Mesendoderm (in vitro differentiated cells): Measurements from ENCODE around the gene MAN1B1.

Source experiments
- DNase-seq: peaks from one replicate; pipeline ENCODE4 v3.0.0; 2013
- H2AK5ac ChIP-seq: 2 replicates; pipeline ENCODE4 v1.6.1; 2013; ENCODE audit warnings: low read length, inconsistent platforms
- H2BK120ac ChIP-seq: 2 replicates; pipeline ENCODE4 v1.6.1; 2013; ENCODE audit warnings: low read depth, mild to moderate bottlenecking, low read length, moderate library complexity, mixed read lengths
- H2BK15ac ChIP-seq: replicated peaks from 2 replicates; pipeline ENCODE4 v1.6.1; 2013; ENCODE audit warnings: low read depth, mild to moderate bottlenecking, moderate library complexity
- H2BK5ac ChIP-seq: 2 replicates; pipeline ENCODE4 v1.6.1; 2013; ENCODE audit warnings: low read length, inconsistent platforms
- H3K18ac ChIP-seq: 2 replicates; pipeline ENCODE4 v1.6.1; 2013; ENCODE audit warnings: mild to moderate bottlenecking, low read length, mixed read lengths
- H3K23ac ChIP-seq: one replicate; pipeline ENCODE4 v1.6.1; 2013; ENCODE audit warnings: low read length
- H3K27ac ChIP-seq: 2 replicates; pipeline ENCODE4 v1.5.1; 2013; ENCODE audit warnings: low read depth, mild to moderate bottlenecking, inconsistent platforms, low read length, moderate library complexity
- H3K27me3 ChIP-seq: 2 replicates; pipeline ENCODE4 v1.6.1; 2013; ENCODE audit warnings: low read length, control low read depth, mild to moderate bottlenecking, inconsistent platforms; ENCODE audit not compliant: insufficient read depth, poor library complexity
- H3K36me3 ChIP-seq: 2 replicates; pipeline ENCODE4 v1.6.1; 2013; ENCODE audit warnings: low read length, inconsistent platforms; ENCODE audit not compliant: control insufficient read depth, insufficient read depth
- H3K4ac ChIP-seq: one replicate; pipeline ENCODE4 v1.6.1; 2013; ENCODE audit warnings: low read depth, mild to moderate bottlenecking, low read length, moderate library complexity
- H3K4me1 ChIP-seq: 2 replicates; pipeline ENCODE4 v1.6.1; 2013; ENCODE audit warnings: low read depth, low read length, inconsistent platforms; ENCODE audit not compliant: control insufficient read depth
- H3K4me2 ChIP-seq: 2 replicates; pipeline ENCODE4 v1.6.1; 2013; ENCODE audit warnings: low read length
- H3K4me3 ChIP-seq: 2 replicates; pipeline ENCODE4 v1.5.1; 2013; ENCODE audit warnings: mild to moderate bottlenecking, low read length
- H3K56ac ChIP-seq: one replicate; pipeline ENCODE4 v1.6.1; 2013; ENCODE audit warnings: low read length
- H3K79me1 ChIP-seq: 2 replicates; pipeline ENCODE4 v1.6.1; 2013; ENCODE audit warnings: low read length, inconsistent platforms
- H3K79me2 ChIP-seq: 2 replicates; pipeline ENCODE4 v1.6.1; 2013; ENCODE audit warnings: mild to moderate bottlenecking, low read length; ENCODE audit not compliant: control insufficient read depth, insufficient read depth
- H3K9ac ChIP-seq: 2 replicates; pipeline ENCODE4 v1.6.1; 2013; ENCODE audit warnings: low read length, inconsistent platforms
- H4K5ac ChIP-seq: one replicate; pipeline ENCODE4 v1.6.1; 2013; ENCODE audit warnings: low read length
- H4K8ac ChIP-seq: one replicate; pipeline ENCODE4 v1.6.1; 2013; ENCODE audit warnings: low read depth, mild to moderate bottlenecking, control low read depth, low read length, moderate library complexity
- WGBS: extraction: QIAGEN DNeasy Blood & Tissue Kit; methylation state at CpG from one replicate; pipeline ENCODE4 v1.1.7; 2013; ENCODE audit warnings: low lambda C conversion rate, missing lambda C conversion rate; ENCODE audit not compliant: insufficient coverage; ENCODE audit errors: extremely low coverage; 5-methylcytosine and 5-hydroxymethylcytosine counted together

MAN1B1 gene

GRCh38 chr9:137147793-137148160 lies 61.0 kb downstream of the MAN1B1 start:
- Histone ChIP-seq H3K79me2 (no peaks in the 10 kb centered on the region), H3K4me2 (no peak overlapping the region), H3K23ac (no peak overlapping the region), H2BK15ac (no peak overlapping the region), H3K79me1 (no peaks in the 10 kb centered on the region), H3K4ac (no peak overlapping the region), H4K5ac (no peak overlapping the region), H4K8ac (no peak overlapping the region), H3K4me3 (no peak overlapping the region), H3K18ac (no peak overlapping the region), H2BK5ac (no peak overlapping the region), H3K56ac (no peak overlapping the region), H3K27ac (no peak overlapping the region), H3K9ac (no peak overlapping the region), H2BK120ac (no peak overlapping the region), H3K4me1 (no peaks in the 10 kb centered on the region), H3K36me3 (no peaks in the 10 kb centered on the region), H3K27me3 (no peaks in the 10 kb centered on the region), H2AK5ac (no peak overlapping the region)
- no peak for DNase-seq
- WGBS, result no CpG with 5 or more reads among the region's 24 CpGs

- no peaks in the 10 kb centered on the region for H3K79me1 ChIP-seq
- H2AK5ac ChIP-seq, result no peak overlapping the region
- no peak overlapping the region for H3K9ac ChIP-seq
- H2BK5ac ChIP-seq, result no peak overlapping the region
- no peak for DNase-seq
- H3K4ac ChIP-seq, result no peak overlapping the region
- H3K18ac ChIP-seq, result no peak overlapping the region
- no peaks in the 10 kb centered on the region for H3K27me3 ChIP-seq
- H3K4me3 ChIP-seq, result no peak overlapping the region
- no peaks in the 10 kb centered on the region for H3K4me1 ChIP-seq
- no peak overlapping the region for H3K23ac ChIP-seq
- H3K27ac ChIP-seq, result no peak overlapping the region
- no peak overlapping the region for H4K8ac ChIP-seq
- no peaks in the 10 kb centered on the region for H3K36me3 ChIP-seq
- WGBS, result no CpG with 5 or more reads among the region's 27 CpGs
- no peak overlapping the region for H3K56ac ChIP-seq
- no peak overlapping the region for H2BK15ac ChIP-seq
- no peak overlapping the region for H3K4me2 ChIP-seq
- H2BK120ac ChIP-seq, result no peak overlapping the region
- H4K5ac ChIP-seq, result no peak overlapping the region
- H3K79me2 ChIP-seq, result no peaks in the 10 kb centered on the region
Measured at GRCh38 chr9:137148242-137148641, 61.5 kb downstream of the MAN1B1 start.

GRCh38 chr9:137148661-137149060 lies 61.9 kb downstream of the MAN1B1 start:
- H2BK5ac ChIP-seq, result no peak overlapping the region
- H3K9ac ChIP-seq, result no peak overlapping the region
- H3K27me3 ChIP-seq, result no peaks in the 10 kb centered on the region

GRCh38 chr9:137149363-137149762 lies 62.6 kb downstream of the MAN1B1 start:
- Histone ChIP-seq H3K79me1 (no peaks in the 10 kb centered on the region), H2BK5ac (no peak overlapping the region), H2BK120ac (no peak overlapping the region), H3K4me3 (no peak overlapping the region), H3K79me2 (no peaks in the 10 kb centered on the region), H3K18ac (no peak overlapping the region), H3K27ac (no peak overlapping the region), H4K8ac (no peak overlapping the region), H3K9ac (no peak overlapping the region), H3K27me3 (no peaks in the 10 kb centered on the region), H2BK15ac (no peak overlapping the region), H4K5ac (no peak overlapping the region), H3K56ac (no peak overlapping the region), H3K4me2 (no peak overlapping the region), H3K23ac (no peak overlapping the region), H3K4ac (no peak overlapping the region), H3K36me3 (no peaks in the 10 kb centered on the region), H2AK5ac (no peak overlapping the region), H3K4me1 (no peaks in the 10 kb centered on the region)
- no CpG with 5 or more reads among the region's 5 CpGs for WGBS
- DNase-seq, result no peak

More at GRCh38 chr9:137148661-137149060, 61.9 kb downstream of the MAN1B1 start:
- H3K36me3 ChIP-seq, result no peaks in the 10 kb centered on the region
- no CpG with 5 or more reads among the region's 19 CpGs for WGBS
- H3K23ac ChIP-seq, result no peak overlapping the region
- H3K79me2 ChIP-seq, result no peaks in the 10 kb centered on the region
- H3K4me2 ChIP-seq, result no peak overlapping the region
- no peaks in the 10 kb centered on the region for H3K4me1 ChIP-seq
- no peak for DNase-seq
- no peak overlapping the region for H3K18ac ChIP-seq
- H3K4me3 ChIP-seq, result no peak overlapping the region
- H2AK5ac ChIP-seq, result no peak overlapping the region
- H2BK120ac ChIP-seq, result no peak overlapping the region
- no peak overlapping the region for H3K27ac ChIP-seq
- no peak overlapping the region for H4K8ac ChIP-seq
- no peak overlapping the region for H3K56ac ChIP-seq
- H2BK15ac ChIP-seq, result no peak overlapping the region
- H4K5ac ChIP-seq, result no peak overlapping the region
- no peak overlapping the region for H3K4ac ChIP-seq
- no peaks in the 10 kb centered on the region for H3K79me1 ChIP-seq

GRCh38 chr9:137149942-137150616 lies 63.3 kb downstream of the MAN1B1 start:
- Histone ChIP-seq H3K23ac (no peak overlapping the region), H4K5ac (no peak overlapping the region), H3K4me2 (no peak overlapping the region), H3K18ac (no peak overlapping the region), H3K4me1 (no peaks in the 10 kb centered on the region), H3K79me2 (no peaks in the 10 kb centered on the region), H3K4ac (no peak overlapping the region), H2BK120ac (no peak overlapping the region), H3K27ac (no peak overlapping the region), H3K4me3 (no peak overlapping the region), H3K9ac (no peak overlapping the region), H3K36me3 (no peaks in the 10 kb centered on the region), H3K27me3 (no peaks in the 10 kb centered on the region), H4K8ac (no peak overlapping the region), H2BK15ac (no peak overlapping the region), H2AK5ac (no peak overlapping the region), H2BK5ac (no peak overlapping the region), H3K56ac (no peak overlapping the region), H3K79me1 (no peaks in the 10 kb centered on the region)
- no CpG with 5 or more reads among the region's 20 CpGs for WGBS
- peak; percentile 34 for DNase-seq
